HG03558 (cell line): ENCODE results near the gene SFT2D3.
A peak's percentile ranks its signal among the peaks of the same experiment; 100 is the strongest.

Source experiments
- ATAC-seq: cut with Tn5 transposase; IDR thresholded peaks from one replicate; pipeline ENCODE4 v1.9.1; 2021; ENCODE audit warnings: moderate number of reproducible peaks; ENCODE audit not compliant: unreplicated experiment; ENCODE audit errors: extremely low read depth

The SFT2D3 gene, protein sequence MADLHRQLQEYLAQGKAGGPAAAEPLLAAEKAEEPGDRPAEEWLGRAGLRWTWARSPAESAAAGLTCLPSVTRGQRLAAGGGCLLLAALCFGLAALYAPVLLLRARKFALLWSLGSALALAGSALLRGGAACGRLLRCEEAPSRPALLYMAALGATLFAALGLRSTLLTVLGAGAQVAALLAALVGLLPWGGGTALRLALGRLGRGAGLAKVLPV

DNA sequence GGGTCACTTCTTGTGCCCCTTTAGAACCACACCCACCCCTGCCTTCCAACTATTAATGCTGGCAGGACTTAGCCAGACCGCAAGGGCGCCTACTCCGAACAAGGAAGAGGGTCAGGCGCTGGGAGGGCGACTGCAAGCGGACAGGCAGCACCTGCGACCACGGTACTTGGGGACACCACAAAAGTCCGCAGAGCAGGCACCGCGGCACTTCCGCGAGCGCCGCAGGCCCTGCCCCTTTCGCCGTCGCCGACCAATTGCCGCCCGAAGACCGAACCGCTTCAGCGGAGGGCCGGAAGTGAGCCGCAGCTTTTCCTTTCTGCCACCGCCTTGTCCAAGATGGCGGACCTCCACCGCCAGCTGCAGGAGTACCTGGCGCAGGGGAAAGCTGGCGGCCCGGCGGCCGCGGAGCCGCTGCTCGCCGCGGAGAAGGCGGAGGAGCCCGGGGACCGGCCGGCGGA, at the start of gene SFT2D3:
TSS of gene SFT2D3 (plus strand) at position 305 of the 458 bp plus-strand sequence. CDS start at position 337, 32 bp downstream.
- ATAC-seq: peak; percentile 34

DNA sequence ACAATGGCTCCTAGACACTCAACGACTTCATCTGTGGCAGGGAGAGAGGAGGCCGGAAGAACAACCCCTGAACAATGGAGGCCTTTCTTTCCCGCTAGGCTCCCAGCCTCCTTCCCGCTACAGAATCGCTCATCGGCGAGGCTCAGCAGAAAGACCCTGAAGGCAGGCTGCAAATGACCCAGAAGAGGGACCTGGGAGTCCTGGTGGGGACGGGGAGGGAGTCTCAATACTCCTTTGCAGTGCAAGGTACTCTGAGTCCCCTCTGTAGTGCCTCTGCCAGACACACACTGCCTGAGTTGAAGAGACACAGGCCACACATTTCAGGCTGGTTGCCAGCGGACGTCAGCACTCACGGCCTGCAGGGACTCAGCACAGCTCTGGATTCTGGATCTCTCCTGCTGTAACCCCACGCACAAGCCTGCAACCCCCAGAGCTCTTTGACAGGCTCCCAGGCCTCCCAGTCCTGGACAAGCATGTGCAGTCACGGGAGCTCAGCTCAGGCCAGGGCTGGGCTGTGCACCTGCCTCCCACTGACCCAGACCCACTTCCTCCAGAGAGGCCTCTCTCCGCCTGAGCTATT, 49.2 kb upstream of the SFT2D3 start:
- ATAC-seq: no peak

DNA sequence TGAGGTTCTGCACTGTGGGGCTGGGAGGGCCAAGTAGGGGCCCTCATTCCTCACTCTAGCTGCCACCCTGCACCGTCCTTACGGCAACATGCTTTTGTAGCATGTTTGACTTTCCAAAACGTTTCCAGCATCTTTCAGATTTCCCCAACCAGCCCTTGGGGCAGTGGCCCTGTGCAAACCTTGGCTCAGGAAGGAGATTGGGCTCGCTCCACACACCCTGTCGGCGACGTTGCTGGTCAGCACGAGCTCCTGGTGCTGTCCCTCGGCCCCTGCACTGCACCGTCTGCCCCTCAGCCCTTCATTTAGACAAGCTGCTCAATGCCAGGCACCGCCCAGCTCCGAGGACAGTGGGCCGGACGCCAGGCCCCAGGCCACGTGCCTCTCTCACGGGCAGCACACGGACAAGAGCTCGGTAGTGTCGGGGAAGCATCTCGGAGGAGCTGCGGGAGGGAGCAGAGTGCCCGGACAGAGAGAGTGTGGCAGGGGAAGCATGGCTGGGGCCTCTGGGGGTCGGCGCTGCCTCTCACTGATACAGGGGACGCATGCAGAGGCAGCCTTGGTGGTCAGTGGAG, 48.4 kb upstream of the SFT2D3 start:
- no peak for ATAC-seq

DNA sequence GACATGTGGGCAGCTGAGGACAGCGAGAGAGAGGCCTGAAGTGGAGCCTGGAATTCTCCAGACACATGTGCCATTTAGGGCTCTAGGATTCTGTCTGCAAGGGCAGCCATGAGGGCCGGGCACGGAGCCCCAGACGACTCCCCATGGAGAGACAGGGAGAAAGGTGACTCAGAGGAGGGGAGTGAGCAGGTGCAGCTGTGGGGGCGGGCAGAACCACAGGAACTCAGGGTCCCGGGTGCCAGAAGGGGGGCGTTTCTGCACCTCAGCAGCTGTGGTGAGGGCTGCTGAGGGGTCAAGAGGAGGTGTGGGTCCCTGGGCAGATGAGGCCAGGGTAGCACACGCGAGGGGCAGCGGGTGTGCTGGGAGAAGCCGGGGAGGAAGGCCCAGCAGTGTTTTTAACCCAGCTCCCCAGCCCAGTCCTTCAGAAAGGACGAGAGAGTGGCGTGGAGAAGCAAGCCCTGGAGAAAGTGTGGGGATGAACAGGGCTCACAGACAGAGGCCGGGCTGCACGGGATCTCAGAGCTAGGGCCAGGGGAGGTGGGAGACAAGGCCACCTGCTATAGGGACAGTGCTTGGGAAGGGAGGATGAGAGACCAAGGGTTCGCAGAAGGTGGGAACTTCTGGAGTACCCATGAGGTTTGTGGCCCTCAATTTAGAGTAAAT, 47.7 kb upstream of the SFT2D3 start:
- no peak for ATAC-seq

DNA sequence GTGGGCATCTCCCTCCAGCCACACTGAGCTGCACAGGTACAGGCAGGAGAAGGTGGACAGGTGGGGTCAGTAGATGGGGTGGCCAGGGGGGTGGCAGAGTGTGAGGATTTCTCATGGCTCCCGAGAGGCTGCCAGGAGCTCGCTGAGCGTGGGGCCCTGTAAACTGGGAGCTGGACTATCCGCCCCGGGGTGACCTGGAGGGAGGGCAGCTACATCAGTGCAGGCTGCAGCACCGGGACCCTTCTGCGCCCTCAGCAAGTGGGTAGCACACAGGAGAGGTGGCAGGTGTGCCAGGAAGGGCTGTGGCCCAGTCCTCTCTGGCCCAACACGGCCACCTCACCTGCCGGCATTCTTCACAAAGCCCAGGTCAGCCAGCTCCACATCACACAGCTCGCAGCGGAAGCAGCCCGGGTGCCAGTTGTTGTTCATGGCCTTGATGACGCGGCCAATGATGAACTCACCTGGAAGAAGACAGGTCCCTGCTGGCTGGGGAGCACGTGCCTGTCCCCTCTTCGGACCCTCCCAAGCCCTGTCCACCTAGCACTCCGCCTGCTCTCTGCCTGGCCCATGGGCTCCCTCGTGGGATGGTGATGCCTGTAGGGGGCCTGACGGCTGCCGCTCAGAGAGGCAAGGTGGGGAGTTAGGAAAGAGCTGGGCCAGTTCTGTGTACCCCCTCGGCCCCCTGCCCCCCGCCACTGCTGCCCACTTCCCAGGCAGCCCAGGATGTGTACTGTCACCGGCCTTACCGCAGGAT, 47.0 kb upstream of the SFT2D3 start:
- ATAC-seq: no peak

DNA sequence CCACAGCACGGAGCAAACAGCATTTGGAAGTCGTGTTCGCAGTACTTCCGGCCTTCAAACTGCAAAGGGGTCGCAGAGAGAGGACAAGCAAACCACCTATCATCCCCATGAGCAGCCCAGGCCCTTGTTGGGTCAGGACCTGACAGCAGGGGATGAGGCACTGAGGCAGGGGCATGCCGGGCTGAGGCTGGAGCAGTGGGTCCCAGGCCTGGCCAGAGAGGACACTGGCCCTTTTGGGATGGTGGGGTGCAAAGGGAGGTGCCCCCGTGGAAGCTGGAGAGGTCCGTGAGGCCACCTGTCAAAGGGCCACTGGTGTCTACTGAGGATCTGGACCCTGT, 46.5 kb upstream of the SFT2D3 start:
- no peak for ATAC-seq

DNA sequence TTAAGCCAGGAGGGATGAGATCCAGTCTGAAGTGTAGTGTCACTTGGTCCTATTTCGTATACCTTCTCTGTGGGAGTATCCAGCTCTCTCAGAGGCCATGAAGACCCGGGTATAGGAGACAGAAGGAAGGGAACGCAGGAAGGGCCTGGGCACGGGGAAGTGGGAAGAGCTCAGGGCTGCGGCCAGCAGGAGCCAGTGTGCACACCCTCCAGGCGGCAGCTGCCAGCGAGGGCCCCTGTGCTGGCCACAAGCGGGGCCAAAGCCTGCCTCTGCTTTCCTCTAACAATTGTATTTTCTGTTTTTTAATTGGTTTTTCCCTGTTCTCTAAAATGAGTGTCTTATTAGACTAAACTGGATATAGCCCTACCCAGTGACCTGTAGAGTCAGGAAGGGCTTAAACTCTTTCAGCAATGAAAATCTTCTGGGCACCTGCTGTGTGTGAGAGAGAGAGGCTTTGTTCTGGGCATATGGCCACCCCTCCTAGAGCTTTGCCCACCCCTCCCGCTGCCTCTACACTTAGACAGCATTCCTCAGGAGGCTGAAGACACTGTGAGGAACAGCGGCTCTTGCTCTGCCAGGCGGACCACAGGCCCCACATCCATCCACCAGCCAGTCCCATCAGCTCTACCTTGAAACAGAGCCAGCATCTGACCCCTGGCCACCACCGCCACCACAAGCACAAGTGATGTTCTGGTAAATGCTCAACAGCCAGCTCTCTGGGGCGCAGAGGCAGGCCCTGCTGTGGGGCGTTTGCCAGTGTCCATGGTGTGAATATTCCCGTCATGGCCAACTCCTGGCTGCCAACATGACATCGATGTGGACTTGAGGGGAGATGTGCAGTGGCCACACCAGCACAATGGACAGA, 45.9 kb upstream of the SFT2D3 start:
- no peak for ATAC-seq

DNA sequence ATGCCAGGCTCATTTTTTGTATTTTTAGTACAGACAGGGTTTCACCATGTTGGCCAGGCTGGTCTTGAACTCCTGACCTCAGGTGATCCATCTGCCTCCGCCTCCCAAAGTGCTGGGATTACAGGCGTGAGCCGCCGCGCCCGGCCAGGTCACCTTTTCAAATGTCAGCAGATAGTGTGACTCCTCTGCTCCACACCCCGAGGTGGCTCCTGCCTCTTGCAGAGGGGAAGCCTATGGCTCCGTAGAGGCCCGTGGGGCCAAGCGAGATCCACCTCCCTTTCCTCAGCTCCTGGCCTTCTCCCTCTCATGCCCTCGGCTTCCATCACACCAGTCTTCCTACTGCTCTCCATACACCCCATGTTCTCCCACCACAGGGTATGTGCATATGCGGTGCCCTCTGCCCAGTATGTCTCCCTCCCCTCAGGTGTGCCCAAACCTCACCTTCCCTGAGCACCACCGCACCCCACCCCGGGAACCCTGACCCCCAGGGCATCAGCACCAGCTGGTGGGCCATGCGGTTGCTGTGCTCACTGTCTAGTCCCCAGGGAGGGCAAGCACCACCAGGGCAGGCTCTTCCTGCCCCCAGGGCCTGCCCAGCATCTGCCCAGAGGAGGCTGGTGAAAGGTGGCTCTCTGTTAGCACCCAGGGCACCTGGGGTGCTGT, 44.6 kb upstream of the SFT2D3 start:
- ATAC-seq: no peak

DNA sequence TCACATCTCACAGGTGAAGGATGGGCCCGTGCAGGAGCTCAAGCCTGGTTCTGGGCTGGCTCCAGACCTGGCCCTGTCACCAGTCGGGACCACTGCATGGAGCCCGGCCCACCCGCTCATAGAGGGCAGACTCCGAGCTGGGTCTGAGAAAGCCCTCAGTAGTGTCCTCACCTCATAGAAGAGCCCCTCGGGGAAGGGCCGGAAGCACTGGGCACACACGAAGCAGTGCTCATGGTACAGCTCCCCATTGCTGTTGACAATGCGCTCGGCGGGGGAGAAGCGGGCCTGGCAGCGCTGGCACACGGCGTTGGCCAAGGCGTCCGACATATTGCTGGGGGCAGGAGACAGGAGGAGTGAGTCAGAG, 44.1 kb upstream of the SFT2D3 start:
- no peak for ATAC-seq

DNA sequence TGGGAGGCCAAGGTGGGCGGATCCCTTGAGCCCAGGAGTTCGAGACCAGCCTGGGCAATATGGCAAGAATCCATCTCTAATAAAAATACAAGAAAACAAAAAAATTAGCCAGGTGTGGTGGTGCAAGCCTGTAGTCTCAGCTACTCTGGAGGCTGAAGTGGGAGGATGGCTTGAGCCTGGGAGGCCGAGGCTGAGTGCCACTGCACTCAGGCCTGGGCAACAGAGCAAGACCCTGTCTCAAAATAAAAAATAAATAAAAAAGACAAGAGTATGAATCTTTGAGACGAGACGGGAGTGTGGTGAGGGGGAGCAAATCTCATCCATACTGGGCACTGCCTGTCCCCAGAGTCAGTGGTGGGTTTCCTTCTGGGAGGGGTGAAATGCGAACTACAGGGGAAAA, 43.2 kb upstream of the SFT2D3 start:
- ATAC-seq: no peak

DNA sequence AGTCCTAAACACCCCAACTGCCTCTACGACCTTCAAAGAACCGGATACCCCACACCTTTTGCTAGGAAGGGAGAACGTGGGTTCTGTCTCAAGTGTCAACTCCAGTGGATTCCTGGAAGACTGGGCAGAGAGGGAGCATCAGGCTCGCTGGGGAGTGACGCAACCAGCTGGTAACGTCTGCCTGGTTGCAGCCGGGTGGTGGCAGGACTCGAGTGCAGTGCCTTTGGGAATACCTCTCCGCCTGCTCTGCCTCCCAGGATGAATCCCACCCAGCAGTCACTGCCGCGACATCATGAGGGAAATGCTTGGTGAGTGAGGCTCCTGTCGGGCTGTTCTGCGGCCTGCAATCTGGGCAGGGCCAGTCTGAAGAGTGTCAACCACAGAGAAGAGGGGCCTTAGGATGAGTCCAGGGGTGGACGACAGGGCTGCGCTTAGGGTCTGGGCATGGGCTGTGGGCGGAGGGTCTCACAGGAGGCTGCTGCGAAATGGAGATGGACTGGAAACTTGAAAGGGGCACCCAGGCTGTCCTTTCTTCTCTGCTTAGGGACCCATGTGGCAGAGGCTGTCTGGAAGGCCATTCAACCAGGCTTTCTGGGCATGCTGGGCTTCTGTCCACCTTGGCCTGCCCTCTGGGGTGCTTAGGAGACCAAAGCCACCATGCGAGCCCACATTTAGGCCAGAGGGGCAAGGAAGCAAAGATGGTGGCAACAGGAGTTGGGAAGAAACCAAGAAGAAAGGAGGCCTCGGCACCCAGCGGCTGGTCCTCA, 42.5 kb upstream of the SFT2D3 start:
- no peak for ATAC-seq

DNA sequence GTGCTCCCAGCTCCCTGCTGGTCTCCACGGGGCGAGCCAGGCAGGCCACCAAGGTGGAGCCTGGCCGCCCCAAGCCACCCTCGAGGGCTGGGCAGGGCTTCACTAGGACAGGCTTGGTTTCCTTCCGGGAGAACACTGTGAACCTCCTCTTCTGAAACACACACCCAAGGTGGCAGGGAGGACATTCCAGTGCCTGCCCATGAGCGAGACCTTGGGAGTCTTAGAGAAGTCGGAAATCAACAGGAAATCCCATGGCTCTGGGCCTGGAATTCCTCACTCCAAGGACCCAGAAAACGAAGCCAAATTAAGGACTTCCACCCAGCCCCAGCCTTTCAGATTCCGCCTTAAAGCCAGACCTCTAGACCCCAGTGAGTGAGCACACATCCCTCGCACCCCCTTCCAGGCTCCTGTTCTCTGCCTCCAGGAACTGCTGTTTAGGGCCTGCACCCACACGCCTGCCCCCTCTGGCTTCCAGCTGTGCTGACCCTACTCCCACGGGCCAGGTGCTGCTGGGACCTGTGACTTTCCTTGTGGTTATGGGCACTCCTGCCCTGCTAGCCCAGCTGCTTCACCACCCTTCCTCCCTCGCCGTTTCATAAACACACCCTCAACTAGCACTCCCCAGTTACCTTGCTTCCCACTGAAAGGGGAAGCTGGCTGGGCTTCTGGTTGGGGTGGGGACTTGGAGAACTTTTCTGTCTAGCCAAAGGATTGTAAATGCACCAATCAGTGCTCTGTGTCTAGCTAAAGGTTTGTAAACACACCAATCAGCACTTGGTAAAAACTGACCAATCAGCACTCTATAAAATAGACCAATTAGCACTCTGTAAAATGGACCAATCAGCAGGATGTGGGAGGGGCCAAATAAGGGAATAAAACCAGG, 41.6 kb upstream of the SFT2D3 start:
- ATAC-seq: no peak

DNA sequence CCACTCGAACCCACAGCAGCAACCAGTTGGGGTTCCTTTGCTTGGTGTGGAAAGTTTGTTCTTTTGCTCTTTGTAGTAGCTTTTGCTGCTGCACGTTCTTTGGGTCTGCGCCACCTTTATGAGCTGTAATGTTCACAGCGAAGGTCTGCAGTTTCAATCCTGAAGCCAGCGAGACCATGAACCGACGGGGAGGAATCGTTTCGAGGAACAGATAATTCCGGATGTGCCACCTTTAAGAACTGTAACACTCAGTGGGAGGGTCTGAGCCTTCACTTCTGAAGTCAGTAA, 41.1 kb upstream of the SFT2D3 start:
- ATAC-seq: no peak

DNA sequence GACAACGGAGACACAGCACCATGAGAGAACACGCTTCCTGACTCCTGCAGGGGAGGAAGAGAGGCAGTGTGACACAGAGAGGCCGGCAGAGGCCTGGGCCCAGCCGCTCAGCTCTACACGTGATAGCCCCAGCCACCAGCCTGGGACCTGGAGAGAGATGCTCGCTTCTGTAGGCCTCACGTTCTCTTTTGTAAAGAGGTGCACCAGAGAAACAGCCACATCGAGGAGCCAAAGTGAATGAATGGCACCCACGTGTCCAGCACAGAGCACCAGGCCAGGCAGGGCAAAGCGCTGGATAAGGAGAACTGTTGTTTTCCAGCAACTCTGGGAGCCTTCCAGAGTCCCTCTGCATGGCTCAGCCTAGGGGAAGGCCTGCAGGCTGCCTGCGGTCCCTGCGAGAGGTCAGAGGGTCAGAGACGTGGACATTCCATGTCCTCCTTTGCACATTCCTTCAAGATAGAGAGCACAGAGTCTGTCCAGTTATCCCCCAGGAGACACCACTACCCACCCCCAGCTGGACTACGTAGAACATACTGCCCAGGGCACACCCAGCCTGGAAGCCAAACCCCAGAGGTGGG, 40.1 kb upstream of the SFT2D3 start:
- ATAC-seq: no peak

DNA sequence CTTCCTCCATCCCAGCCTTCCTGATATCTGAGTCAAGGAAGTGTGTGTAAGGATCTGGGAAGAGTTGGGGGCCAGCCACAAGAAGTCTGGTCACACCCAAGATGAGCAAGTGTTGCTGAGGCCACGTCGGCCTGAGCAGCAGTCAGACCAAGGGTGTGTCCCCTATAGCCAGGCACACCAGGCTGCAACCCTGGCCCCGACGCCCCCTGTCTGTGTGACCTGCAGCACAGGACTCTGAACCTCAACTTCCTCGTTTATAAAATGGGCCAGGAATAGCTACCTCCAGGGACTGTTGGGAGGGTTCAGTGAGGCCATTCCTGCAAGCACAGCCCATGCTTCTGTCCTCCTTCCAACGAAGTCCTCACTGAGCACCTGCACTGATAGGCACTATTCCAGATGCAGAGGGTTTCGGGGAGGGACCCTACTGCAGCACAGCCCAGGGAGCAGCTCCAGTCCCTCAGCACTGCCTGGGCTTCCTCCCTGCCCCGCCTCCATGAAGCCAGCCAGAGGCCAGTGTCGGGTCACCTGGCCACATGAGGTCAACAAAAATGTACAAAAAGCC, 39.3 kb upstream of the SFT2D3 start:
- no peak for ATAC-seq

DNA sequence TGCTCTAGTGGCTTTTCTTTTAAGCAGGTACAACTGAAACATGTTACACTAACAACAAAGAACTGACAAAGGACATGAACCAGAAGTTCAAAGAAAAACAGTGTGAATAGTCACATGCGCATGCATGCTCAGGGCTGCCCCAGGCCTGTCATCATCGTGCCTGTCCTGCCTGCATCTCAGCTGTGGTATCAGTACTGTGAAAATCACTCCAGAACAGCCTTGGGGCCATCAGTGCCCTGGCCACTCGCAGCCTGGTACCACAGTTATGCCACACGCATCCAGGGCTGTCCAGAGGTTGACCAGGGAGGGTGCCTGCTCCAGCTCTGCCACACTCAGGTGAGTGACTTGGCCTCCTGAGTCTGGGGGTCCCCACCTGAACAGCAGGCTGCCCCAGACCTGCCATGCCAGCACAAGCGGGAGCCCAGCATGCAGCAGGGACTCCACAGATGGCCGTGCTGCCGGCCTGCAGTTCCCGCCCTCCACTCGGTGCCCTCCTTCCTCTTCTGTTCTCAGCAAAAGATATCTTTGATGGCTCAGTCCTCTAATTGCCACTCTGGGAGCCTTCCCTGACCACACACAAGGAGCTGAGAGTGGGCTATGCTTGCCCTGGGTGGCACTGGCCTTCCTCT, 38.2 kb upstream of the SFT2D3 start:
- ATAC-seq: no peak

DNA sequence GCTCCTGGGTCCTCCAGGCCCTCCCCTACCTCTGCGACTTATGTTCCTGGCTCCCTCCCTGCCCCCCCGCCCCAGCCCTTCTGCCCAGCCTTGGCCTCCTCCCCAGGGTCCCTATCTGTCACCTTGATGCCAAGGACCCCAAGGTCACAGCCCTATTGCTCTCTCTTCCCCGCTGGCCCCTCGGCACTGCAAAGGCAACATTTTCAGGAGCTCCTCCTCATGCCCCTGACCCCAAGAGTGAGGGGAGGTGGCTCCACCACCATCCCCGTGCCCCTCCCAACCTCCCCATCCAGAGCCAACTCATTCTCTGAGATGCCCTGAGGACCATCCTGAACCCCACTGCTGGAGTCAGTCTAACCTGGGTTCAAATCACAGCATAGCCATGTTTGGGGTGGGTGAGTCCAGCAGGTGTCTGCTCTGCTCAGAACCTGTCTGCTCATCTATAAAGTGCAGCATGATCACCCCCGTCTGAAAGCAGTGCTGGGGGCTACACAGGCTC, 37.7 kb upstream of the SFT2D3 start:
- no peak for ATAC-seq
